HepG2 (cell line): Measurements from ENCODE around the gene ARID1A. TPM values are rescaled to one million over a fixed set of nuclear protein-coding genes. Genes with fewer than 3 reads are reported as not detected.

ENCODE experiments used
- ATM ChIP-seq: fragments of 450-650 bp; IDR thresholded peaks from 2 replicates; pipeline ENCODE4 v1.7.1; 2017; ENCODE audit warnings: mild to moderate bottlenecking, borderline replicate concordance
- CTCF ChIP-seq: sonication (generic); formaldehyde crosslinking; IDR thresholded peaks from 2 replicates; pipeline ENCODE4 v1.5.0; 2020; ENCODE audit warnings: mild to moderate bottlenecking, missing genetic modification reagents, moderate library complexity
- KDM4B ChIP-seq: sonication (generic); formaldehyde crosslinking; IDR thresholded peaks from 2 replicates; pipeline ENCODE4 v1.4.0; 2020; ENCODE audit warnings: missing genetic modification reagents
- KLF15 ChIP-seq: sonication (generic); formaldehyde crosslinking; IDR thresholded peaks from 2 replicates; pipeline ENCODE4 v1.8.1; 2023; ENCODE audit warnings: borderline replicate concordance, mild to moderate bottlenecking, inconsistent platforms, missing genetic modification reagents, mixed read lengths
- MAFK ChIP-seq, 2 experiments: IDR thresholded peaks in 1 of 2; conservative IDR thresholded peaks in 1 of 2; 2 replicates each; pipeline ENCODE4 v1.6.1; 2011; ENCODE audit warnings: improper control_type of control experiment in 2 of 2, low read length in 2 of 2
- MATR3 ChIP-seq: sonication (generic); formaldehyde crosslinking; IDR thresholded peaks from 2 replicates; pipeline ENCODE4 v1.4.0; 2020; ENCODE audit warnings: missing genetic modification reagents
- NCOA5 ChIP-seq: sonication (generic); formaldehyde crosslinking; IDR thresholded peaks from 2 replicates; pipeline ENCODE4 v1.4.0; 2020; ENCODE audit warnings: missing genetic modification reagents
- PBX2 ChIP-seq: IDR thresholded peaks from 2 replicates; pipeline ENCODE4 v1.6.1; 2016; ENCODE audit warnings: control low read depth
- RFX5 ChIP-seq: IDR thresholded peaks from 2 replicates; pipeline ENCODE4 v1.6.1; 2011; ENCODE audit warnings: low read depth, low read length, improper control_type of control experiment
- TAF1 ChIP-seq: sonication (generic); formaldehyde crosslinking; IDR thresholded peaks from 2 replicates; pipeline ENCODE4 v1.4.0; 2020; ENCODE audit warnings: missing genetic modification reagents
- TAF15 ChIP-seq: fragments of 200-400 bp; formaldehyde crosslinking; IDR thresholded peaks from one replicate; pipeline ENCODE4 v1.6.1; 2018; ENCODE audit warnings: mild to moderate bottlenecking, low read depth, low read length; ENCODE audit not compliant: poor library complexity, severe bottlenecking
- TMF1 ChIP-seq: sonication (generic); formaldehyde crosslinking; IDR thresholded peaks from 2 replicates; pipeline ENCODE4 v1.8.1; 2022; ENCODE audit warnings: low read depth, missing genetic modification reagents
- ZHX2 ChIP-seq, 2 experiments: sonication (generic) in 1 of 2; formaldehyde crosslinking in 1 of 2; IDR thresholded peaks; 2 replicates each; pipeline versions ENCODE4 v1.6.1 to v1.9.0; 2014 to 2022; ENCODE audit warnings: antibody characterized with exemption in 1 of 2, borderline replicate concordance in 1 of 2, inconsistent platforms in 1 of 2, low read depth in 1 of 2, missing genetic modification reagents in 1 of 2
- ZNF33B ChIP-seq: sonication (generic); formaldehyde crosslinking; IDR thresholded peaks from 2 replicates; pipeline ENCODE4 v1.5.1; 2020; ENCODE audit warnings: mild to moderate bottlenecking, missing genetic modification reagents
- ZNF572 ChIP-seq: sonication (generic); formaldehyde crosslinking; IDR thresholded peaks from 2 replicates; pipeline ENCODE4 v1.5.1; 2020; ENCODE audit warnings: mild to moderate bottlenecking, missing genetic modification reagents
- ZNF747 ChIP-seq: sonication (generic); formaldehyde crosslinking; IDR thresholded peaks from 2 replicates; pipeline ENCODE4 v1.8.1; 2023; ENCODE audit warnings: missing genetic modification reagents, mild to moderate bottlenecking, borderline replicate concordance
- polyA plus RNA-seq, 8 experiments: library from polyadenylated mRNA; depleted of rRNA in 3 of 8; stranded (reverse) in 7 of 8; unstranded in 1 of 8; fragments of >200 nt; fragmentation: Illumina TruSeq in 4 of 8; extraction: Trizol in 4 of 8; gene quantifications; 2 replicates each; pipeline versions ENCODE4 v1.2.1 to v1.2.3, GENCODE V29; 2011 to 2016; ENCODE audit warnings: low read depth in 4 of 8, missing spikeins in 1 of 8, mixed read lengths in 1 of 8; ENCODE audit not compliant: insufficient read depth in 1 of 8
- total RNA-seq, 5 experiments: library from RNA; depleted of rRNA; stranded (reverse); fragments of >200 nt; fragmentation: Illumina TruSeq; extraction: Trizol; gene quantifications; 2 replicates each; pipeline ENCODE4 v1.2.3, GENCODE V29; 2016; ENCODE audit warnings: low read depth in 1 of 5

The ARID1A gene
- total and polyA plus RNA-seq, 2 of the 13 experiments (the other 11 are each of a cell fraction or from before 2014, with no cell fraction given): 11.9 to 15.9 TPM

- no peak for TF ChIP-seq PBX2
- TF ChIP-seq RFX5: no peak
- TF ChIP-seq ATM: no peak
- TF ChIP-seq MAFK (conservative IDR thresholded peaks at IDR 0.05 in 1 of 2, IDR thresholded peaks at IDR 0.05 in 1 of 2; ENCODE audit: low read length in 2 of 2): no peak
- TF ChIP-seq TAF15: no peak
- no peak for TF ChIP-seq TMF1 (CRISPR knock-in tag)
- TF ChIP-seq TAF1 (CRISPR knock-in tag): peak; percentile 15; the same call in 1 of the 2 replicates
- TF ChIP-seq ZNF572 (CRISPR knock-in tag): no peak
- peak; percentile 58 for TF ChIP-seq CTCF (CRISPR knock-in tag)
- no peak for TF ChIP-seq ZHX2 (IDR thresholded peaks at IDR 0.05; ENCODE audit: low read depth)
- TF ChIP-seq ZHX2 (CRISPR knock-in tag; IDR thresholded peaks at IDR 0.05; ENCODE audit: borderline replicate concordance): no peak
- no peak for TF ChIP-seq ZNF747 (CRISPR knock-in tag)
- no peak for TF ChIP-seq MATR3 (CRISPR knock-in tag)
- no peak for TF ChIP-seq KLF15 (CRISPR knock-in tag)
- TF ChIP-seq KDM4B: no peak
- TF ChIP-seq ZNF33B (CRISPR knock-in tag): no peak
- no peak for TF ChIP-seq NCOA5 (CRISPR knock-in tag)
Observed at GRCh38 chr1:26826261-26827105, 130.7 kb downstream of the ARID1A start, which contains the start of gene ZDHHC18 (continued).
